Panc1 (cell line): Measurements from ENCODE around the gene CLMN. TPM values are rescaled to one million over a fixed set of nuclear protein-coding genes. Genes with fewer than 3 reads are reported as not detected.

Experiments used
- ATAC-seq: fragments of 200-7000 bp; cut with Tn5 transposase; 2 replicates; pipeline ENCODE4 v1.9.1; 2020; ENCODE audit warnings: mild to moderate bottlenecking, moderate library complexity
- BruUV-seq: library from RNA; stranded (reverse); fragments of 400-500 nt; replicated peaks from 2 replicates; lab custom pipeline; 2021; lab: Mats Ljungman, UMichigan
- CTCF ChIA-PET: fragments of 300-600 bp; sonication (Branson Sonifier 250); formaldehyde crosslinking; loops from one replicate; lab custom pipeline; 2022; ENCODE audit warnings: antibody characterized with exemption; lab: Charles Lee
- POLR2A ChIA-PET: fragments of 300-600 bp; sonication (Branson Sonifier 250); formaldehyde crosslinking; loops from one replicate; lab custom pipeline; 2022; ENCODE audit warnings: antibody characterized with exemption; lab: Charles Lee
- DNase-seq: peaks from one replicate; pipeline ENCODE4 v3.0.0-alpha.2; 2010; ENCODE audit warnings: low read depth, low spot score
- H3K27ac ChIP-seq: 2 replicates; pipeline ENCODE4 v1.5.1; 2011; ENCODE audit warnings: mild to moderate bottlenecking, low read length, inconsistent platforms
- H3K27me3 ChIP-seq: fragments of 200-500 bp; sonication (Bioruptor generic); 2 replicates; pipeline ENCODE4 v1.6.0; 2014; ENCODE audit warnings: low read length, inconsistent platforms; ENCODE audit not compliant: control insufficient read depth, insufficient read depth
- H3K36me3 ChIP-seq: fragments of 200-500 bp; sonication (Bioruptor generic); 2 replicates; pipeline ENCODE4 v1.5.1; 2014; ENCODE audit warnings: inconsistent platforms, mild to moderate bottlenecking, low read length, moderate library complexity; ENCODE audit not compliant: control insufficient read depth, insufficient read depth
- H3K4me1 ChIP-seq: 2 replicates; pipeline ENCODE4 v1.5.1; 2011; ENCODE audit warnings: inconsistent platforms, mild to moderate bottlenecking, low read length, moderate library complexity; ENCODE audit not compliant: control insufficient read depth, insufficient read depth
- H3K4me3 ChIP-seq, 2 experiments: 2 replicates each; pipeline ENCODE4 v1.5.1; 2011 to 2012; ENCODE audit warnings: low read depth in 2 of 2, low read length in 2 of 2, mild to moderate bottlenecking in 2 of 2, inconsistent platforms in 1 of 2, moderate library complexity in 1 of 2
- H3K9me3 ChIP-seq: fragments of 200-500 bp; sonication (Bioruptor generic); 2 replicates; pipeline ENCODE4 v1.5.1; 2014; ENCODE audit warnings: low read depth, mild to moderate bottlenecking, inconsistent platforms, low read length, moderate library complexity; ENCODE audit not compliant: control insufficient read depth, insufficient read depth
- CTCF ChIP-seq: fragments of 450-650 bp; IDR thresholded peaks from 2 replicates; pipeline ENCODE4 v1.5.1; 2017; ENCODE audit warnings: mild to moderate bottlenecking
- POLR2AphosphoS5 ChIP-seq: IDR thresholded peaks from 2 replicates; pipeline ENCODE4 v1.6.1; 2012; ENCODE audit warnings: mild to moderate bottlenecking, low read depth, low read length, moderate library complexity
- REST ChIP-seq, 2 experiments: IDR thresholded peaks; 2 replicates each; pipeline ENCODE4 v1.6.1; 2011 to 2012; ENCODE audit warnings: low read depth in 2 of 2, control low read depth in 1 of 2, low read length in 1 of 2, mild to moderate bottlenecking in 1 of 2, moderate library complexity in 1 of 2; ENCODE audit not compliant: insufficient read depth in 1 of 2
- SIN3A ChIP-seq: IDR thresholded peaks from 2 replicates; pipeline ENCODE4 v1.6.1; 2012; ENCODE audit warnings: low read depth, mild to moderate bottlenecking, low read length, moderate library complexity, borderline replicate concordance; ENCODE audit not compliant: insufficient read depth
- TCF7L2 ChIP-seq: IDR thresholded peaks from 2 replicates; pipeline ENCODE4 v1.6.1; 2011; ENCODE audit warnings: mild to moderate bottlenecking, low read depth, low read length, inconsistent platforms
- in situ Hi-C: cut with HindIII; loops from 2 replicates; pipeline ENCODE4 v1.10.0; 2016; ENCODE audit warnings: low sequenced_read_pairs, low pct_unique_long_range_greater_than_20kb
- intact Hi-C: fragments of 100-400 bp; cut with micrococcal nuclease; formaldehyde crosslinking; loops from one replicate; pipeline ENCODE4 v1.10.0; 2022; ENCODE audit not compliant: unreplicated experiment
- total RNA-seq: library from RNA; stranded (reverse); gene quantifications from one replicate; pipeline ENCODE4 v1.2.1, GENCODE V29; 2021; ENCODE audit not compliant: unreplicated experiment

CLMN gene
- total RNA-seq, 1 experiment from 2014 or later: 34.9 TPM

DNA sequence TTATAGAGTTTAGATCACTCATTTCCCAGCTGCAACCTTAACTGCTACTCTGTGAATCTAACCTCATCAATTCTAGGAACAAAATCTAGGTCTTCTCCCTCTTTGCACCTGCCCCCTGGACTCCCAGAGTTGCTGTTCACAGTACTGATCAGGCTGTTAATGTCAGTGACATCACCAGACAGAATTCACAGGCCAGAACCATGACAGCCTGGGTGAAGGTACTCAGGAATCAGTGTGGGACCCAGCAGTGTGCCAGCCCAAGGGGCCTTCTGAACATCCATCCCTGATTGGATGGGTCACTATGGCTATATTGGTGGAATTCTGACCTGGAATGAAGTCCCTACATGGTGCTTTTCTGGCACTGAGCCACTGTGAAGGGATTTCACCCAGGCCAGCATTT, 72.8 kb downstream of the CLMN start:
- peaks cover 25% of the 10 kb centered on the region for H3K4me1 ChIP-seq
- ATAC-seq (no peak), DNase-seq (no peak)
- intact Hi-C loops: no loop called here
- H3K27me3 ChIP-seq: no peaks in the 10 kb centered on the region
- CTCF ChIA-PET: no interaction called here
- BruUV-seq: no TSS peak
- TF ChIP-seq TCF7L2 (no peak), CTCF (no peak), SIN3A (no peak), POLR2AphosphoS5 (no peak), REST (IDR thresholded peaks at IDR 0.05; ENCODE audit: insufficient read depth in 1 of 2, low read depth in 2 of 2, low read length in 1 of 2) (no peak)
- in situ Hi-C loops: no loop called here
- H3K36me3 ChIP-seq: no peaks in the 10 kb centered on the region
- H3K27ac ChIP-seq: no peak overlapping the region
- POLR2A ChIA-PET: no interaction called here
- H3K4me3 ChIP-seq: no peak overlapping the region
- no peaks in the 10 kb centered on the region for H3K9me3 ChIP-seq

GRCh38 chr14:95245334-95245733, 74.4 kb downstream of the CLMN start:
- H3K4me3 ChIP-seq: no peak overlapping the region
- H3K27me3 ChIP-seq: no peaks in the 10 kb centered on the region
- intact Hi-C loops (no loop called here), in situ Hi-C loops (no loop called here)
- H3K4me1 ChIP-seq: peaks cover 14% of the 10 kb centered on the region
- TF ChIP-seq REST (IDR thresholded peaks at IDR 0.05; ENCODE audit: insufficient read depth in 1 of 2, low read depth in 2 of 2, low read length in 1 of 2) (no peak), SIN3A (no peak), POLR2AphosphoS5 (no peak), TCF7L2 (no peak), CTCF (no peak)
- ATAC-seq (no peak), DNase-seq (no peak)
- H3K9me3 ChIP-seq: no peaks in the 10 kb centered on the region
- POLR2A ChIA-PET: interaction anchor here (0.6 kb wide), 1 partner anchor 19 kb away, joined by 3 read pairs; no protein-coding TSS in a partner anchor
- BruUV-seq: no TSS peak
- CTCF ChIA-PET: no interaction called here
- H3K36me3 ChIP-seq: no peaks in the 10 kb centered on the region
- H3K27ac ChIP-seq: no peak overlapping the region
